ENCODE measurements around the gene PLEKHA8. TPM values are rescaled to one million over a fixed set of nuclear protein-coding genes. Genes with fewer than 3 reads are reported as not detected.

PLEKHA8 gene
- total RNA-seq, 1 donor from 2014 or later: 8.8 TPM

- Histone ChIP-seq H3K4me1 (peaks cover 53% of the 10 kb centered on the region), H3K9me3 (no peaks in the 10 kb centered on the region), H3K36me3 (no peaks in the 10 kb centered on the region), H3K27ac (peak overlapping the region; percentile 64), H3K4me3 (peak overlapping the region; percentile 4), H3K27me3 (ENCODE audit: low read depth) (no peaks in the 10 kb centered on the region)
- intact Hi-C loops (cut with DNase I): no loop called here
- DNase-seq (peak; percentile 68), ATAC-seq (peak; percentile 31 to 44)
- TF ChIP-seq, protein P1, sequence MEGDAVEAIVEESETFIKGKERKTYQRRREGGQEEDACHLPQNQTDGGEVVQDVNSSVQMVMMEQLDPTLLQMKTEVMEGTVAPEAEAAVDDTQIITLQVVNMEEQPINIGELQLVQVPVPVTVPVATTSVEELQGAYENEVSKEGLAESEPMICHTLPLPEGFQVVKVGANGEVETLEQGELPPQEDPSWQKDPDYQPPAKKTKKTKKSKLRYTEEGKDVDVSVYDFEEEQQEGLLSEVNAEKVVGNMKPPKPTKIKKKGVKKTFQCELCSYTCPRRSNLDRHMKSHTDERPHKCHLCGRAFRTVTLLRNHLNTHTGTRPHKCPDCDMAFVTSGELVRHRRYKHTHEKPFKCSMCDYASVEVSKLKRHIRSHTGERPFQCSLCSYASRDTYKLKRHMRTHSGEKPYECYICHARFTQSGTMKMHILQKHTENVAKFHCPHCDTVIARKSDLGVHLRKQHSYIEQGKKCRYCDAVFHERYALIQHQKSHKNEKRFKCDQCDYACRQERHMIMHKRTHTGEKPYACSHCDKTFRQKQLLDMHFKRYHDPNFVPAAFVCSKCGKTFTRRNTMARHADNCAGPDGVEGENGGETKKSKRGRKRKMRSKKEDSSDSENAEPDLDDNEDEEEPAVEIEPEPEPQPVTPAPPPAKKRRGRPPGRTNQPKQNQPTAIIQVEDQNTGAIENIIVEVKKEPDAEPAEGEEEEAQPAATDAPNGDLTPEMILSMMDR (IDR thresholded peaks at IDR 0.05): no peak
Measured at GRCh38 chr7:30163231-30163894, 135.2 kb downstream of the PLEKHA8 start.

GRCh38 chr7:30164567-30164966, 136.4 kb downstream of the PLEKHA8 start:
- DNase-seq: no peak
- Histone ChIP-seq H3K4me1 (peaks cover 52% of the 10 kb centered on the region), H3K4me3 (no peak overlapping the region), H3K27me3 (ENCODE audit: low read depth) (no peaks in the 10 kb centered on the region), H3K36me3 (no peaks in the 10 kb centered on the region), H3K9me3 (no peaks in the 10 kb centered on the region), H3K27ac (no peak overlapping the region)
- intact Hi-C loops (cut with DNase I): no loop called here
- ATAC-seq: peak; percentile 60 to 70
- TF ChIP-seq, protein P1 (IDR thresholded peaks at IDR 0.05): peak; percentile 54

GRCh38 chr7:30165590-30165989, 137.4 kb downstream of the PLEKHA8 start:
- H3K27me3 ChIP-seq (ENCODE audit: low read depth): no peaks in the 10 kb centered on the region
- ATAC-seq (peak; percentile 46 to 64), DNase-seq (no peak)
- intact Hi-C loops (cut with DNase I): no loop called here
- H3K27ac ChIP-seq: peak overlapping the region; percentile 34
- no peaks in the 10 kb centered on the region for H3K9me3 ChIP-seq
- TF ChIP-seq, protein P1 (IDR thresholded peaks at IDR 0.05): no peak
- no peaks in the 10 kb centered on the region for H3K36me3 ChIP-seq
- peaks cover 42% of the 10 kb centered on the region for H3K4me1 ChIP-seq
- no peak overlapping the region for H3K4me3 ChIP-seq

GRCh38 chr7:30166155-30166840, 138.1 kb downstream of the PLEKHA8 start:
- Histone ChIP-seq H3K4me1 (peaks cover 42% of the 10 kb centered on the region), H3K27me3 (ENCODE audit: low read depth) (no peaks in the 10 kb centered on the region), H3K9me3 (no peaks in the 10 kb centered on the region), H3K27ac (peak overlapping the region; percentile 34), H3K36me3 (no peaks in the 10 kb centered on the region), H3K4me3 (no peak overlapping the region)
- TF ChIP-seq, protein P1 (IDR thresholded peaks at IDR 0.05): no peak
- ATAC-seq (peak; percentile 53 to 65), DNase-seq (peak; percentile 60)
- intact Hi-C loops (cut with DNase I): no loop called here

GRCh38 chr7:30166841-30167235, 138.6 kb downstream of the PLEKHA8 start:
- intact Hi-C loops (cut with DNase I): no loop called here
- Histone ChIP-seq H3K27ac (no peak overlapping the region), H3K4me1 (peaks cover 42% of the 10 kb centered on the region), H3K27me3 (ENCODE audit: low read depth) (no peaks in the 10 kb centered on the region), H3K4me3 (no peak overlapping the region), H3K36me3 (no peaks in the 10 kb centered on the region), H3K9me3 (no peaks in the 10 kb centered on the region)
- DNase-seq (no peak), ATAC-seq (no peak)
- TF ChIP-seq, protein P1 (IDR thresholded peaks at IDR 0.05): no peak

Data from lower lobe of right lung (tissue), 2 donors.